K562 (cell line): Measurements from ENCODE around the gene EML2. TPM values are rescaled to one million over a fixed set of nuclear protein-coding genes. Genes with fewer than 3 reads are reported as not detected.

Experiments used
- ATF7 ChIP-seq: fragments of 450-650 bp; IDR thresholded peaks from 2 replicates; pipeline ENCODE4 v1.7.1; 2014; ENCODE audit warnings: mild to moderate bottlenecking, moderate library complexity
- CCNT2 ChIP-seq: IDR thresholded peaks from 2 replicates; pipeline ENCODE4 v1.6.1; 2011; ENCODE audit warnings: borderline replicate concordance, low read depth, mild to moderate bottlenecking, moderate library complexity, mixed read lengths, low read length; ENCODE audit not compliant: insufficient read length; ENCODE audit errors: extremely low read depth
- CHD1 ChIP-seq: fragments of 200-600 bp; sonication (generic); IDR thresholded peaks from one replicate; pipeline ENCODE4 v1.6.1; 2012; ENCODE audit warnings: mild to moderate bottlenecking, moderate library complexity, low read length, inconsistent platforms
- ETS2 ChIP-seq: IDR thresholded peaks from 2 replicates; pipeline ENCODE4 v1.6.1; 2016; ENCODE audit warnings: borderline replicate concordance, missing genetic modification characterization, mild to moderate bottlenecking, moderate library complexity, missing compliant biosample characterization; ENCODE audit not compliant: poor library complexity, severe bottlenecking
- HDAC2 ChIP-seq: fragments of 450-650 bp; IDR thresholded peaks from 2 replicates; pipeline ENCODE4 v1.6.1; 2016; ENCODE audit warnings: mild to moderate bottlenecking
- KLF13 ChIP-seq: fragments of 450-650 bp; IDR thresholded peaks from 2 replicates; pipeline ENCODE4 v1.6.1; 2016; ENCODE audit warnings: missing genetic modification characterization, low read depth, mild to moderate bottlenecking, missing compliant biosample characterization, moderate library complexity, borderline replicate concordance
- MCM3 ChIP-seq: fragments of 450-650 bp; IDR thresholded peaks from 2 replicates; pipeline ENCODE4 v1.6.1; 2016
- MECOM ChIP-seq: fragments of 250-450 bp; sonication (Bioruptor Pico); IDR thresholded peaks from 2 replicates; pipeline ENCODE4 v1.8.0; 2022; ENCODE audit warnings: inconsistent platforms
- MYNN ChIP-seq, 2 experiments: sonication (generic); formaldehyde crosslinking in 1 of 2; IDR thresholded peaks; 2 replicates each; pipeline versions ENCODE4 v1.5.0 to v1.6.1; 2016 to 2020; ENCODE audit warnings: antibody characterized with exemption in 1 of 2, missing genetic modification reagents in 1 of 2
- NBN ChIP-seq: fragments of 450-650 bp; IDR thresholded peaks from 2 replicates; pipeline ENCODE4 v1.6.1; 2016; ENCODE audit warnings: low read depth, mild to moderate bottlenecking
- NFYB ChIP-seq: IDR thresholded peaks from 2 replicates; pipeline ENCODE4 v1.6.1; 2011; ENCODE audit warnings: mild to moderate bottlenecking, moderate library complexity; ENCODE audit not compliant: insufficient read length; ENCODE audit errors: extremely low read depth
- POLR3G ChIP-seq: IDR thresholded peaks from 2 replicates; pipeline ENCODE4 v1.6.1; 2011; ENCODE audit not compliant: insufficient read length, insufficient replicate concordance; ENCODE audit errors: extremely low read depth
- RBBP5 ChIP-seq: fragments of 200-600 bp; sonication (generic); IDR thresholded peaks from 2 replicates; pipeline ENCODE4 v1.6.1; 2012; ENCODE audit warnings: borderline replicate concordance, mild to moderate bottlenecking, low read length, control low read depth, inconsistent platforms; ENCODE audit not compliant: insufficient read depth, poor library complexity, severe bottlenecking
- RNF2 ChIP-seq: sonication (generic); IDR thresholded peaks from 2 replicates; pipeline ENCODE4 v1.6.1; 2016
- SMARCC2 ChIP-seq: fragments of 450-650 bp; IDR thresholded peaks from 2 replicates; pipeline ENCODE4 v1.6.1; 2017; ENCODE audit warnings: antibody characterized with exemption, moderate library complexity, mild to moderate bottlenecking, low read depth
- ZNF263 ChIP-seq: sonication (generic); formaldehyde crosslinking; IDR thresholded peaks from 2 replicates; pipeline ENCODE4 v1.8.0; 2022; ENCODE audit warnings: mild to moderate bottlenecking, missing genetic modification reagents, borderline replicate concordance
- ZNF395 ChIP-seq: fragments of 200-800 bp; sonication (Bioruptor generic); IDR thresholded peaks from 2 replicates; pipeline ENCODE4 v1.6.1; 2017; ENCODE audit warnings: missing genetic modification characterization, missing compliant biosample characterization
- ZNF449 ChIP-seq: fragments of 250-450 bp; sonication (Bioruptor Pico); IDR thresholded peaks from 2 replicates; pipeline ENCODE4 v1.8.0; 2022; ENCODE audit warnings: moderate library complexity, mild to moderate bottlenecking, inconsistent platforms
- ZNF77 ChIP-seq: fragments of 250-450 bp; sonication (Bioruptor Pico); IDR thresholded peaks from 2 replicates; pipeline ENCODE4 v1.5.0; 2020
- polyA plus RNA-seq, 8 experiments: library from polyadenylated mRNA; depleted of rRNA in 4 of 8; stranded (reverse) in 5 of 8; unstranded in 3 of 8; fragments of >200 nt; fragmentation: Nextera tagmentation in 2 of 8; fragmentation: Illumina TruSeq in 1 of 8; extraction: Ambion mirVana in 2 of 8; extraction: Trizol in 1 of 8; gene quantifications; 2 replicates each; pipeline versions ENCODE4 v1.2.1 to v1.2.3, GENCODE V29; 2011 to 2014; ENCODE audit warnings: inconsistent platforms in 1 of 8, missing spikeins in 1 of 8
- total RNA-seq, 7 experiments: library from RNA; depleted of rRNA in 6 of 7; stranded (reverse); fragments of >200 nt in 6 of 7; fragmentation: Illumina TruSeq in 2 of 7; extraction: Trizol in 2 of 7; gene quantifications; 2 replicates each; pipeline versions ENCODE4 v1.2.1 to v1.2.3, GENCODE V29; 2011 to 2021; ENCODE audit warnings: low replicate concordance in 1 of 7
- TF ChIP-seq, protein P1 (sequence below), 2 experiments: fragments of 150-350 bp in 1 of 2; IDR thresholded peaks; 2 replicates each; pipeline ENCODE4 v1.6.1; 2012 to 2016; ENCODE audit warnings: low read depth in 2 of 2, low read length in 2 of 2, mild to moderate bottlenecking in 1 of 2, moderate library complexity in 1 of 2
- TF ChIP-seq, protein P2 (sequence below): fragments of 450-650 bp; conservative IDR thresholded peaks from 2 replicates; pipeline ENCODE4 v1.6.1; 2016; ENCODE audit warnings: missing genetic modification characterization, low read depth, mild to moderate bottlenecking, missing compliant biosample characterization, moderate library complexity

The EML2 gene
- total and polyA plus RNA-seq, 9 of the 15 experiments (the other 6 are each of a cell fraction or from before 2014, with no cell fraction given), result 2.6 to 69.6 (median 24.8) TPM

GRCh38 chr19:45591004-45591637, 48.1 kb downstream of the EML2 start (continued):
- TF ChIP-seq ZNF395, result no peak
- no peak for TF ChIP-seq MECOM (CRISPR knock-in tag)
- TF ChIP-seq MCM3, result no peak
- no peak for TF ChIP-seq CHD1
- TF ChIP-seq ATF7, result no peak; the same call in 1 of the 2 replicates
- TF ChIP-seq NBN, result no peak
- no peak for TF ChIP-seq MYNN (IDR thresholded peaks at IDR 0.05)
- TF ChIP-seq MYNN (CRISPR knock-in tag; IDR thresholded peaks at IDR 0.05), result no peak
- TF ChIP-seq POLR3G, result no peak
- TF ChIP-seq, protein P1, sequence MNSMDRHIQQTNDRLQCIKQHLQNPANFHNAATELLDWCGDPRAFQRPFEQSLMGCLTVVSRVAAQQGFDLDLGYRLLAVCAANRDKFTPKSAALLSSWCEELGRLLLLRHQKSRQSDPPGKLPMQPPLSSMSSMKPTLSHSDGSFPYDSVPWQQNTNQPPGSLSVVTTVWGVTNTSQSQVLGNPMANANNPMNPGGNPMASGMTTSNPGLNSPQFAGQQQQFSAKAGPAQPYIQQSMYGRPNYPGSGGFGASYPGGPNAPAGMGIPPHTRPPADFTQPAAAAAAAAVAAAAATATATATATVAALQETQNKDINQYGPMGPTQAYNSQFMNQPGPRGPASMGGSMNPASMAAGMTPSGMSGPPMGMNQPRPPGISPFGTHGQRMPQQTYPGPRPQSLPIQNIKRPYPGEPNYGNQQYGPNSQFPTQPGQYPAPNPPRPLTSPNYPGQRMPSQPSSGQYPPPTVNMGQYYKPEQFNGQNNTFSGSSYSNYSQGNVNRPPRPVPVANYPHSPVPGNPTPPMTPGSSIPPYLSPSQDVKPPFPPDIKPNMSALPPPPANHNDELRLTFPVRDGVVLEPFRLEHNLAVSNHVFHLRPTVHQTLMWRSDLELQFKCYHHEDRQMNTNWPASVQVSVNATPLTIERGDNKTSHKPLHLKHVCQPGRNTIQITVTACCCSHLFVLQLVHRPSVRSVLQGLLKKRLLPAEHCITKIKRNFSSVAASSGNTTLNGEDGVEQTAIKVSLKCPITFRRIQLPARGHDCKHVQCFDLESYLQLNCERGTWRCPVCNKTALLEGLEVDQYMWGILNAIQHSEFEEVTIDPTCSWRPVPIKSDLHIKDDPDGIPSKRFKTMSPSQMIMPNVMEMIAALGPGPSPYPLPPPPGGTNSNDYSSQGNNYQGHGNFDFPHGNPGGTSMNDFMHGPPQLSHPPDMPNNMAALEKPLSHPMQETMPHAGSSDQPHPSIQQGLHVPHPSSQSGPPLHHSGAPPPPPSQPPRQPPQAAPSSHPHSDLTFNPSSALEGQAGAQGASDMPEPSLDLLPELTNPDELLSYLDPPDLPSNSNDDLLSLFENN (IDR thresholded peaks at IDR 0.05; ENCODE audit: low read depth in 2 of 2, low read length in 2 of 2), result no peak
- peak; percentile 23; the same call in 1 of the 2 replicates for TF ChIP-seq ZNF263 (CRISPR knock-in tag)
- peak; percentile 54; the same call in 1 of the 2 replicates for TF ChIP-seq RNF2
- TF ChIP-seq CCNT2, result no peak
- no peak for TF ChIP-seq RBBP5
- no peak for TF ChIP-seq NFYB
- peak; percentile 89 for TF ChIP-seq SMARCC2
- TF ChIP-seq, protein P2, sequence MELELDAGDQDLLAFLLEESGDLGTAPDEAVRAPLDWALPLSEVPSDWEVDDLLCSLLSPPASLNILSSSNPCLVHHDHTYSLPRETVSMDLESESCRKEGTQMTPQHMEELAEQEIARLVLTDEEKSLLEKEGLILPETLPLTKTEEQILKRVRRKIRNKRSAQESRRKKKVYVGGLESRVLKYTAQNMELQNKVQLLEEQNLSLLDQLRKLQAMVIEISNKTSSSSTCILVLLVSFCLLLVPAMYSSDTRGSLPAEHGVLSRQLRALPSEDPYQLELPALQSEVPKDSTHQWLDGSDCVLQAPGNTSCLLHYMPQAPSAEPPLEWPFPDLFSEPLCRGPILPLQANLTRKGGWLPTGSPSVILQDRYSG (tag), result no peak
- TF ChIP-seq ETS2 (tag), result no peak
- no peak for TF ChIP-seq ZNF449 (CRISPR knock-in tag)
- no peak for TF ChIP-seq HDAC2
- TF ChIP-seq ZNF77 (CRISPR knock-in tag), result no peak
- no peak for TF ChIP-seq KLF13 (tag)
